SU-DHL-6 (cell line): ENCODE data around the gene MOB1A.

Experiments used
- CTCF ChIP-seq: fragments of 200-600 bp; sonication (generic); IDR thresholded peaks from one replicate; pipeline ENCODE4 v1.5.1; 2017; ENCODE audit warnings: antibody characterized with exemption, mild to moderate bottlenecking, low read length, moderate library complexity; ENCODE audit not compliant: insufficient read depth, poor library complexity, severe bottlenecking
- EZH2phosphoT487 ChIP-seq: fragments of 200-600 bp; sonication (generic), shearing (Covaris generic); conservative IDR thresholded peaks from 2 replicates; pipeline ENCODE4 v1.6.1; 2018; ENCODE audit warnings: mild to moderate bottlenecking, antibody characterized with exemption, low read length, moderate library complexity, mixed read lengths

- TF ChIP-seq CTCF (no peak), EZH2phosphoT487 (no peak)
Observed at GRCh38 chr2:74105413-74105812, 73.3 kb downstream of the MOB1A start.
